Esophagus squamous epithelium (tissue), 5 donors: ENCODE data around the gene LINC01488. TPM values are rescaled to one million over a fixed set of nuclear protein-coding genes. Genes with fewer than 3 reads are reported as not detected.

ENCODE experiments used
- DNase-seq: peaks from one replicate; lab custom pipeline; 2025; lab: John Stamatoyannopoulos, UW
- H3K27ac ChIP-seq, 4 donors: fragments of 200-600 bp; sonication (generic); one replicate each; pipeline ENCODE4 v1.5.1; 2016 to 2019; ENCODE audit warnings: mild to moderate bottlenecking in 1 of 4
- H3K27me3 ChIP-seq, 4 donors: fragments of 200-600 bp; sonication (generic); 1 replicate in 3 of 4; 2 replicates in 1 of 4; pipeline versions ENCODE4 v1.5.1 to v1.6.0; 2017 to 2021; ENCODE audit warnings: antibody characterized with exemption in 1 of 4
- H3K36me3 ChIP-seq, 3 donors: fragments of 200-600 bp; sonication (generic); one replicate each; pipeline ENCODE4 v1.5.1; 2016 to 2019
- H3K4me1 ChIP-seq, 3 donors: fragments of 200-600 bp; sonication (generic); one replicate each; pipeline ENCODE4 v1.5.1; 2017 to 2019
- H3K4me3 ChIP-seq, 4 donors: fragments of 200-600 bp; sonication (generic); 1 replicate in 3 of 4; 2 replicates in 1 of 4; pipeline ENCODE4 v1.5.1; 2016 to 2019; ENCODE audit warnings: mild to moderate bottlenecking in 2 of 4, moderate library complexity in 1 of 4
- H3K9me3 ChIP-seq, 3 donors: fragments of 200-600 bp; sonication (generic); one replicate each; pipeline ENCODE4 v1.5.1; 2016 to 2019
- CTCF ChIP-seq, 6 experiments: fragments of 450-650 bp in 4 of 6; fragments of 200-600 bp in 2 of 6; sonication (generic) in 2 of 6; IDR thresholded peaks; one replicate each; pipeline ENCODE4 v1.5.1; 2016 to 2019; ENCODE audit warnings: antibody characterized with exemption in 6 of 6, mild to moderate bottlenecking in 4 of 6, moderate library complexity in 4 of 6
- POLR2A ChIP-seq, 4 donors: fragments of 450-650 bp; IDR thresholded peaks; one replicate each; pipeline ENCODE4 v1.6.1; 2017; ENCODE audit warnings: antibody characterized with exemption in 4 of 4, mild to moderate bottlenecking in 4 of 4, moderate library complexity in 3 of 4
- WGBS, 2 donors: methylation state at CpG; one replicate each; pipeline ENCODE4 v1.1.5; 2018; 5-methylcytosine and 5-hydroxymethylcytosine counted together
- intact Hi-C: fragments of 100-400 bp; cut with DNase I; formaldehyde crosslinking; loops from one replicate; pipeline ENCODE4 v1.15.0; 2022
- total RNA-seq, 4 donors: library from RNA; depleted of rRNA; stranded (reverse); fragments of >200 nt; gene quantifications; one replicate each; pipeline ENCODE4 v1.1.0, GENCODE V29; 2016
- donor health status: DM: yes; HTN: yes; CAD: no.

Gene LINC01488
- total RNA-seq, 4 donors from 2014 or later: not detected

- TF ChIP-seq CTCF (IDR thresholded peaks at IDR 0.05): no peak
- TF ChIP-seq POLR2A (IDR thresholded peaks at IDR 0.05): no peak
- Histone ChIP-seq H3K27ac (no peak overlapping the region), H3K27me3 (no peaks in the 10 kb centered on the region), H3K9me3 (no peaks in the 10 kb centered on the region), H3K4me3 (no peak overlapping the region), H3K36me3 (no peaks in the 10 kb centered on the region), H3K4me1 (peaks cover 0 to 9% (median 0%) of the 10 kb centered on the region in 3 donors)
- intact Hi-C loops: no loop called here
- 67 to 89% methylated on average over 1 to 3 of the region's 9 CpGs for WGBS, 2 donors
- no peak for DNase-seq
These were observed 22.7 kb downstream of the LINC01488 start for GRCh38 chr11:69504127-69504526.

- H3K27me3 ChIP-seq: no peaks in the 10 kb centered on the region
These were observed 23.3 kb downstream of the LINC01488 start for GRCh38 chr11:69504576-69505335.

GRCh38 chr11:69508974-69509373 lies 27.5 kb downstream of the LINC01488 start:
- DNase-seq: no peak

More at GRCh38 chr11:69504576-69505335, 23.3 kb downstream of the LINC01488 start:
- intact Hi-C loops: no loop called here
- no peaks in the 10 kb centered on the region for H3K36me3 ChIP-seq
- no peak for DNase-seq
- H3K9me3 ChIP-seq: no peaks in the 10 kb centered on the region
- TF ChIP-seq POLR2A (IDR thresholded peaks at IDR 0.05) (no peak), CTCF (IDR thresholded peaks at IDR 0.05) (no peak)
- H3K4me3 ChIP-seq: no peak overlapping the region
- WGBS, 2 donors: 93 to 94% methylated on average over 7 to 8 of the region's 10 CpGs
- H3K27ac ChIP-seq: no peak overlapping the region
- peaks cover 0 to 11% (median 0%) of the 10 kb centered on the region in 3 donors for H3K4me1 ChIP-seq

GRCh38 chr11:69509381-69509780 lies 27.9 kb downstream of the LINC01488 start:
- no peak overlapping the region for H3K27ac ChIP-seq
- no peaks in the 10 kb centered on the region for H3K27me3 ChIP-seq
- H3K36me3 ChIP-seq: no peaks in the 10 kb centered on the region
- intact Hi-C loops: no loop called here
- WGBS, 2 donors: 82% methylated on average over 4 of the region's 7 CpGs; no CpG with 5 or more reads in 1 of the 2 donors
- H3K4me3 ChIP-seq: no peak overlapping the region
- peaks cover 0 to 17% (median 5%) of the 10 kb centered on the region in 3 donors for H3K4me1 ChIP-seq
- DNase-seq: no peak
- no peak for TF ChIP-seq CTCF (IDR thresholded peaks at IDR 0.05)
- no peak for TF ChIP-seq POLR2A (IDR thresholded peaks at IDR 0.05)
- no peaks in the 10 kb centered on the region for H3K9me3 ChIP-seq

More at GRCh38 chr11:69508974-69509373, 27.5 kb downstream of the LINC01488 start:
- WGBS, 2 donors: 30 to 44% methylated on average over 5 of the region's 5 CpGs
- Histone ChIP-seq H3K27ac (no peak overlapping the region), H3K36me3 (no peaks in the 10 kb centered on the region), H3K4me3 (no peak overlapping the region), H3K9me3 (no peaks in the 10 kb centered on the region), H3K4me1 (peaks cover 0 to 17% (median 5%) of the 10 kb centered on the region in 3 donors), H3K27me3 (no peaks in the 10 kb centered on the region)
- intact Hi-C loops: no loop called here
- TF ChIP-seq POLR2A (IDR thresholded peaks at IDR 0.05): no peak
- no peak for TF ChIP-seq CTCF (IDR thresholded peaks at IDR 0.05)

GRCh38 chr11:69509846-69510390 lies 28.5 kb downstream of the LINC01488 start:
- intact Hi-C loops: no loop called here
- DNase-seq: no peak
- no peaks in the 10 kb centered on the region for H3K9me3 ChIP-seq
- no peak for TF ChIP-seq POLR2A (IDR thresholded peaks at IDR 0.05)
- no peak for TF ChIP-seq CTCF (IDR thresholded peaks at IDR 0.05)
- H3K4me3 ChIP-seq: no peak overlapping the region
- peaks cover 0 to 17% (median 5%) of the 10 kb centered on the region in 3 donors for H3K4me1 ChIP-seq
- WGBS, 2 donors: 91 to 95% methylated on average over 4 to 7 of the region's 10 CpGs
- H3K27ac ChIP-seq: no peak overlapping the region
- H3K36me3 ChIP-seq: no peaks in the 10 kb centered on the region
- H3K27me3 ChIP-seq: no peaks in the 10 kb centered on the region
